Neural progenitor cell (in vitro differentiated cells): ENCODE data around the gene KLHL12.

Experiments used
- EZH2 ChIP-seq: fragments of 200-600 bp; sonication (generic); IDR thresholded peaks from 2 replicates; pipeline ENCODE4 v1.6.1; 2017; ENCODE audit warnings: antibody characterized with exemption, mild to moderate bottlenecking, moderate library complexity
- EZH2phosphoT487 ChIP-seq: fragments of 200-600 bp; sonication (generic); IDR thresholded peaks from 2 replicates; pipeline ENCODE4 v1.6.1; 2017; ENCODE audit warnings: antibody characterized with exemption
- TF ChIP-seq, protein P1 (sequence below): fragments of 200-600 bp; sonication (generic); IDR thresholded peaks from 2 replicates; pipeline ENCODE4 v1.5.1; 2017; ENCODE audit warnings: antibody characterized with exemption, mild to moderate bottlenecking

DNA sequence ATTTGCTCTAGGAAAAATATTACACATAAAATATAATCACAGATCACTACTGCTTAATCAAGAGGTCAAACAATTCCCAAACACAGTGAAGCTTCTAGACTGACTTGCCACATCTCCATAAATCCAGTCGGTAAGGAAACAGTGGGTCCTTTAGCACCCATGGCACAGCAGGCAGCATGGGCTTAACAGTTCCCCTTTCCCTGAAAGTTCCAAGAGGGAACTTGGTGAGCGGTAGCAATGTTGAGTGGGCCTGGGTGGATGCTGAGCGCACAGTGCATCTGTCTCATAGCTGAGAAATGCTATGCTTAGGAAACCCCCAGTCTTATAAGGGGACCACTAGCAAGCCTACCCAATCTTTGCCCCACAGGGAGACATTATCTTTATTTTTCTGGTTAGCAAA lies 47.8 kb upstream of the KLHL12 start:
- TF ChIP-seq, protein P1, sequence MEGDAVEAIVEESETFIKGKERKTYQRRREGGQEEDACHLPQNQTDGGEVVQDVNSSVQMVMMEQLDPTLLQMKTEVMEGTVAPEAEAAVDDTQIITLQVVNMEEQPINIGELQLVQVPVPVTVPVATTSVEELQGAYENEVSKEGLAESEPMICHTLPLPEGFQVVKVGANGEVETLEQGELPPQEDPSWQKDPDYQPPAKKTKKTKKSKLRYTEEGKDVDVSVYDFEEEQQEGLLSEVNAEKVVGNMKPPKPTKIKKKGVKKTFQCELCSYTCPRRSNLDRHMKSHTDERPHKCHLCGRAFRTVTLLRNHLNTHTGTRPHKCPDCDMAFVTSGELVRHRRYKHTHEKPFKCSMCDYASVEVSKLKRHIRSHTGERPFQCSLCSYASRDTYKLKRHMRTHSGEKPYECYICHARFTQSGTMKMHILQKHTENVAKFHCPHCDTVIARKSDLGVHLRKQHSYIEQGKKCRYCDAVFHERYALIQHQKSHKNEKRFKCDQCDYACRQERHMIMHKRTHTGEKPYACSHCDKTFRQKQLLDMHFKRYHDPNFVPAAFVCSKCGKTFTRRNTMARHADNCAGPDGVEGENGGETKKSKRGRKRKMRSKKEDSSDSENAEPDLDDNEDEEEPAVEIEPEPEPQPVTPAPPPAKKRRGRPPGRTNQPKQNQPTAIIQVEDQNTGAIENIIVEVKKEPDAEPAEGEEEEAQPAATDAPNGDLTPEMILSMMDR = no peak
- TF ChIP-seq EZH2phosphoT487 (no peak), EZH2 (no peak)
